ENCODE data around the gene PANK1.

The PANK1 gene

GRCh38 chr10:89609833-89610346 lies 35.2 kb downstream of the PANK1 start:
- no peak for TF ChIP-seq POLR2AphosphoS5 (IDR thresholded peaks at IDR 0.05; ENCODE audit: low read depth)
- no peak for TF ChIP-seq REST (IDR thresholded peaks at IDR 0.05; ENCODE audit: insufficient replicate concordance, low read depth)
- TF ChIP-seq GABPA (IDR thresholded peaks at IDR 0.05; ENCODE audit: low read depth), result no peak
- TF ChIP-seq SPI1 (IDR thresholded peaks at IDR 0.05; ENCODE audit: borderline replicate concordance, low read depth), result no peak
- TF ChIP-seq CTCF (IDR thresholded peaks at IDR 0.05; ENCODE audit: insufficient read depth, low read length), result no peak

GRCh38 chr10:89604200-89604599 lies 40.8 kb downstream of the PANK1 start:
- no peak overlapping the region for H3K4me3 ChIP-seq (replicated peaks; ENCODE audit: insufficient read depth, low read length)

More at GRCh38 chr10:89609833-89610346, 35.2 kb downstream of the PANK1 start:
- DNase-seq (ENCODE audit: low read depth in 1 of 2, low spot score in 1 of 2), result no peak
- H3K27me3 ChIP-seq (ENCODE audit: insufficient read depth, poor library complexity, severe bottlenecking), result no peaks in the 10 kb centered on the region
- H3K27ac ChIP-seq (replicated peaks), result no peak overlapping the region
- H3K4me3 ChIP-seq (replicated peaks; ENCODE audit: insufficient read depth, low read length), result no peak overlapping the region

GRCh38 chr10:89602919-89603318 lies 42.1 kb downstream of the PANK1 start:
- H3K4me3 ChIP-seq (replicated peaks; ENCODE audit: insufficient read depth, low read length), result no peak overlapping the region
- DNase-seq (ENCODE audit: low read depth in 1 of 2, low spot score in 1 of 2), result no peak
- H3K27me3 ChIP-seq (ENCODE audit: insufficient read depth, poor library complexity, severe bottlenecking), result no peaks in the 10 kb centered on the region
- no peak overlapping the region for H3K27ac ChIP-seq (replicated peaks)
- TF ChIP-seq GABPA (IDR thresholded peaks at IDR 0.05; ENCODE audit: low read depth), result no peak
- TF ChIP-seq CTCF (IDR thresholded peaks at IDR 0.05; ENCODE audit: insufficient read depth, low read length), result no peak
- TF ChIP-seq POLR2AphosphoS5 (IDR thresholded peaks at IDR 0.05; ENCODE audit: low read depth), result no peak
- TF ChIP-seq SPI1 (IDR thresholded peaks at IDR 0.05; ENCODE audit: borderline replicate concordance, low read depth), result no peak
- TF ChIP-seq REST (IDR thresholded peaks at IDR 0.05; ENCODE audit: insufficient replicate concordance, low read depth), result no peak

More at GRCh38 chr10:89604200-89604599, 40.8 kb downstream of the PANK1 start:
- DNase-seq (ENCODE audit: low read depth in 1 of 2, low spot score in 1 of 2), result no peak
- Histone ChIP-seq H3K27ac (replicated peaks) (no peak overlapping the region), H3K27me3 (ENCODE audit: insufficient read depth, poor library complexity, severe bottlenecking) (no peaks in the 10 kb centered on the region)
- TF ChIP-seq GABPA (IDR thresholded peaks at IDR 0.05; ENCODE audit: low read depth), result no peak
- no peak for TF ChIP-seq POLR2AphosphoS5 (IDR thresholded peaks at IDR 0.05; ENCODE audit: low read depth)

GRCh38 chr10:89601728-89602361 lies 43.2 kb downstream of the PANK1 start:
- Histone ChIP-seq H3K27me3 (ENCODE audit: insufficient read depth, poor library complexity, severe bottlenecking) (no peaks in the 10 kb centered on the region), H3K4me3 (replicated peaks; ENCODE audit: insufficient read depth, low read length) (no peak overlapping the region), H3K27ac (replicated peaks) (no peak overlapping the region)
- no peak for DNase-seq (ENCODE audit: low read depth in 1 of 2, low spot score in 1 of 2)
- TF ChIP-seq GABPA (IDR thresholded peaks at IDR 0.05; ENCODE audit: low read depth) (no peak), SPI1 (IDR thresholded peaks at IDR 0.05; ENCODE audit: borderline replicate concordance, low read depth) (no peak)
